Natural killer cell treated with Interleukin-12 subunit alpha and Interleukin-12 subunit beta and Interleukin-15 and Interleukin-18, amount 100 ng/mL, for 72 hours (primary cell): ENCODE data around the gene MUSK. TPM values are rescaled to one million over a fixed set of nuclear protein-coding genes. Genes with fewer than 3 reads are reported as not detected.
A peak's percentile ranks its signal among the peaks of the same experiment; 100 is the strongest.

Experiments
- ATAC-seq, 2 donors: fragments of 150-1000 bp; cut with Tn5 transposase in 1 of 2; sonication (Bioruptor Pico), chemical (Tn5 transposase) in 1 of 2; 2 replicates each; pipeline ENCODE4 v1.10.0; 2021
- DNase-seq: peaks from one replicate; pipeline ENCODE4 v3.0.0; 2022; ENCODE audit warnings: low spot score
- H3K27ac Mint-ChIP-seq, 2 donors: 1 replicate in 1 of 2; 2 replicates in 1 of 2; pipeline ENCODE4 v1.8.0; 2022; ENCODE audit warnings: mixed read lengths in 2 of 2, mild to moderate bottlenecking in 1 of 2, moderate library complexity in 1 of 2
- H3K27me3 Mint-ChIP-seq, 2 donors: 1 replicate in 1 of 2; 2 replicates in 1 of 2; pipeline ENCODE4 v1.8.0; 2022; ENCODE audit warnings: mixed read lengths in 2 of 2
- H3K36me3 Mint-ChIP-seq: one replicate; pipeline ENCODE4 v1.8.0; 2022; ENCODE audit warnings: mixed read lengths
- H3K4me1 Mint-ChIP-seq, 2 donors: 1 replicate in 1 of 2; 2 replicates in 1 of 2; pipeline ENCODE4 v1.8.0; 2022; ENCODE audit warnings: low read depth in 2 of 2, mixed read lengths in 2 of 2, mild to moderate bottlenecking in 1 of 2
- H3K4me3 Mint-ChIP-seq: one replicate; pipeline ENCODE4 v1.8.0; 2022; ENCODE audit warnings: mixed read lengths
- H3K9me3 Mint-ChIP-seq: 2 replicates; pipeline ENCODE4 v1.8.0; 2022; ENCODE audit warnings: mixed read lengths
- total RNA-seq, 2 donors: library from RNA; stranded (reverse); gene quantifications; one replicate each; pipeline ENCODE4 v1.2.3, GENCODE V29; 2022

Gene MUSK
- not detected for total RNA-seq

DNA sequence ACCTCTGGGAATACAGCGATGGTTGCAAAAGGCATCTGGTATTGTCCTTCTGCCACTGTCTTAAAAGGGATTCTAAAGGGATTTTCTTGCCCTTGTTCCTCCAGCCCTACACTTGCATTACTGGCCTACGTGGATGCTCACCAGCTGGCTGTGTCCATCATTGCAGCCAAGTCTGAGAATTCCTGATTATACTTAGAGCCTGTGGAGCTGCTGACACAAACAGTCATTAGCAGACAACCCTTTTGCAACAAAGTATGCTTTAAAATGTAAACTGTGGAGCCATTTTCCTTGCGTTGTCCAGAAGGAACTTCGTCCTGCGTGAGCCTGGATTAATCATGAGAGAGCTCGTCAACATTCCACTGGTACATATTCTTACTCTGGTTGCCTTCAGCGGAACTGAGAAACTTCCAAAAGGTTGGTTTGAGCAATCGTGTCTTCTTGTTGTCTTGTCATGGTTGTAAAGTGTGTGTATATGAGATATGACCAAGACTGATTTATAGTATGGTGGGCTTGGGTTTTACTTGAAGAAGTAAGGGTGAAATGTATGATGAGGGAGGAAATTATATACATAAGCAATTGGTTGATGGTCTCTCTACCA, at the start of gene MUSK:
Gene MUSK, plus strand, starts transcription at position 222 of the 598 bp plus-strand sequence. Its CDS starts 114 bp downstream, at position 336.
- no peak within 1 kb of the TSS for H3K27ac Mint-ChIP-seq
- ATAC-seq (no peak), DNase-seq (no peak)
- H3K9me3 Mint-ChIP-seq = peaks cover 4% of the 10 kb centered on the region
- no peaks in the 10 kb centered on the region for H3K27me3 Mint-ChIP-seq
- H3K36me3 Mint-ChIP-seq = no peaks in the 10 kb centered on the region
- no peaks in the 10 kb centered on the region for H3K4me1 Mint-ChIP-seq
- no peak within 1 kb of the TSS for H3K4me3 Mint-ChIP-seq

DNA sequence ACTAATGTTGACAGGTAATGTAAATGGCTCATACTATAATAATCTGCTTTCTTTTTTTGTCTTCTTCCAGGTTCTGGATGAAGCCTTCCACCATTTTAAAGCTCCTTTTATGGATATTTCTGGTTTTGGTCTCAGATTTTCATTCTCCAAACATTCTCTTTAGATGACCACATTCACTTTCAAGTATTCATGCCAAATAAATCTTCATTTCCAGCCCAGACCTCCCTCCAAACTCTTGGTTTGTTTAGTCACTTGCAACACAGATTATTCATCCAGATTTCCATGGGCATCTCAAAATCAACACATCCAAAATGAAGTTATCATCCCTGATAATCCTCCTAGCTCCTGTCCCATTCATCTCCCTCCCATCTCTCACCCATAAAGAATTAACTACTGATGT, 48.8 kb upstream of the MUSK start:
- no peaks in the 10 kb centered on the region for H3K9me3 Mint-ChIP-seq
- no peak overlapping the region for H3K27ac Mint-ChIP-seq
- no peaks in the 10 kb centered on the region for H3K36me3 Mint-ChIP-seq
- DNase-seq (no peak), ATAC-seq (no peak)
- H3K4me1 Mint-ChIP-seq = no peaks in the 10 kb centered on the region
- no peaks in the 10 kb centered on the region for H3K27me3 Mint-ChIP-seq
- no peak overlapping the region for H3K4me3 Mint-ChIP-seq

DNA sequence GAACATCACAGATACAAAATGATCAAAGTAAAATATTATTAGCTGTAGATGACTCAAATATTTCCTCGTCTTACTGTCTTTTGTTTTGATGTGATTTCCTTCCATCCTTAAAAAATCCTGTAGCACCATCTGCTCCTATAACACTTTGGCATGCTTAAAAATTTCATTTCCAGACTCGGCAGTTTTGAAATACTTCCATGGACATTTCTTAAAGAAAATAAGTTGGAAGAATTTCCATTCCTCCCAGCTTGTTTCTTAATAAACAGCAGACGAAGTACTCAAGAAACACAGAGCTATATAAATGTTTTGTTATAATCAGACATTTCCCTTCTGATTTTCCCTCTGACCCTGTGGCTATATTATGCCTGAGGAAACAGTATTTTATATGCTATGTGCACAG, 47.9 kb upstream of the MUSK start:
- Mint-ChIP-seq H3K27me3 (no peaks in the 10 kb centered on the region), H3K9me3 (no peaks in the 10 kb centered on the region), H3K36me3 (no peaks in the 10 kb centered on the region), H3K4me1 (no peaks in the 10 kb centered on the region), H3K27ac (no peak overlapping the region), H3K4me3 (no peak overlapping the region)
- ATAC-seq (no peak), DNase-seq (no peak)

DNA sequence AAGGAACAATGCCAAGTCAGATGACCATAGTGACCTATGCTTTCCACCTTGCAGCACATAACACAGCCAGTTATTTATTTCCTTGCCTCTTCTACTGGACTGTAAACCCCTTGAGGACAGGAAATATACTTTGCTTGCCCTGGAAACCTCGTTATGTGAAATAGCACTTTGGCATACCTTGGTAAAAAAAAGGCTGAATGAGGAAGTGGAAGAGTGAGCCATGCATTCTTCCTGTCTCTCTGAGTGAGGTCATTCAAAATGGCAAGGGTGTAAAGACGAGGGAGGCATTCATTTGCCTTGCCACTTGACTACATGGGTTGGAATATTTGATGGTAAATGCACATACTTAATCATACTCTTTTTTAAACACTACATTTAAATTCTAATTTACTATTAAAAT, 46.2 kb upstream of the MUSK start:
- H3K27me3 Mint-ChIP-seq = no peaks in the 10 kb centered on the region
- H3K4me1 Mint-ChIP-seq = no peaks in the 10 kb centered on the region
- H3K9me3 Mint-ChIP-seq = no peaks in the 10 kb centered on the region
- no peak overlapping the region for H3K4me3 Mint-ChIP-seq
- ATAC-seq (no peak), DNase-seq (no peak)
- no peak overlapping the region for H3K27ac Mint-ChIP-seq
- no peaks in the 10 kb centered on the region for H3K36me3 Mint-ChIP-seq

DNA sequence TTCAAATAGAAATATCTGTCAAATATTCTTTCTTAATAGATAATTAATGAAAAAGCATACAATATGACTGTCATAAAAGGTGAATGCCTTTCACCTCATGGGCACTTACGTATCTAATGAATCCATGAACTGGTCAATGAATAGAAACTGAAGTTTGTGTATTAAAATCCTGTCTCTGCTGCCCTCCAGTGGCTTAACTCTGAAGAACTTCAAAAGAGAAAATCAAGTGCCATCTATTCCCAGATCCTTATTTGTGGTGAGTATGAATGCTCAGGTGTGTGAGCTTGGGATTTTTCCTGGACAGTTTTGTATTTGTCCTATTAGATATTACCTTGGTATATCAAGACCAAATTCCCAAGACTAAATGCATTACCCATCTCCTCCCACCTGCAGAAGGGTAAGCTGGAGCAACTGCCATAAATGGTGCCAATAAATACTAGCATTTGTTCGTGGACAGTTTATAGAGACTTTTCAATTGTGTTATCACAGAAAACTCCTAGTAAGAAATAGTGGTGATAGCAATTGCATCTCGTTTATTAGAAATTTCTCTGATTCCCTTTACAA, 45.0 kb upstream of the MUSK start:
- Mint-ChIP-seq H3K4me3 (no peak overlapping the region), H3K4me1 (no peaks in the 10 kb centered on the region), H3K27me3 (no peaks in the 10 kb centered on the region), H3K9me3 (no peaks in the 10 kb centered on the region), H3K36me3 (no peaks in the 10 kb centered on the region), H3K27ac (no peak overlapping the region)
- no peak for ATAC-seq
- no peak for DNase-seq

DNA sequence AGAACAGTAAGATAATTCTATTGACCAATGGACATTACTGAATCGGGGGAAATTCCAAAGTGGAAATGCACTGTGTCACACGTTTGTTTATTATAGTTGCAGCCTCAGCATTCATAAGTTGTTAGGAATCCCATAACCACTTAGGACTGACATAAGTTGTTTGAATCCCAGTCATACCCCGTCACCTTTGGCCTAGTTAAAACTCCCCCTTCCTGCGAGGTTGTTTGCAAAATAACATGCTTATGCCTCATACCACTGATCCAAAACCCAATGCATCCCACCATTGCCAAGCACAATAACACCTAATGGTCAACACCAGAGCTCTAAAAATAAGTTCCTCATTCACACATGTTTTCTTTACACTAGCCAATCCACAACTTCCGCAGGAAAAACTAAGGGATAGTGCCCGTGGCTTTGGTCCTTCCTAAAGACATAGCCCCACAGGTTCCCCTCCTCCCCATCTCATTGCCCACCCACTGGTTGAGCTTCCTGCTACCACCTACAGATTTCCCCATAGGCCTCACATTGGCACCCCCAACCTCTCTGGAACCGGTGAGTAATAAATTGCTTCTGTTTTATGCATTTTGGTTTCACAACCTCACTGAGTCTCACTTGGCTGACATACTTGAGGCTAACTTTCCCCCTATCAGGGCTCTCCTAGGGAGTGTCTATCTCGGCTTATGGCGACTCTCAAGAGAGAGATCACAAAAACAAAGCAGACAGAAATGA, 42.3 kb upstream of the MUSK start:
- no peaks in the 10 kb centered on the region for H3K36me3 Mint-ChIP-seq
- H3K4me3 Mint-ChIP-seq = peak overlapping the region; percentile 18
- no peak for DNase-seq
- H3K9me3 Mint-ChIP-seq = no peaks in the 10 kb centered on the region
- H3K27ac Mint-ChIP-seq = no peak overlapping the region
- no peaks in the 10 kb centered on the region for H3K27me3 Mint-ChIP-seq
- ATAC-seq = peak; percentile 24 to 90
- H3K4me1 Mint-ChIP-seq = no peaks in the 10 kb centered on the region

DNA sequence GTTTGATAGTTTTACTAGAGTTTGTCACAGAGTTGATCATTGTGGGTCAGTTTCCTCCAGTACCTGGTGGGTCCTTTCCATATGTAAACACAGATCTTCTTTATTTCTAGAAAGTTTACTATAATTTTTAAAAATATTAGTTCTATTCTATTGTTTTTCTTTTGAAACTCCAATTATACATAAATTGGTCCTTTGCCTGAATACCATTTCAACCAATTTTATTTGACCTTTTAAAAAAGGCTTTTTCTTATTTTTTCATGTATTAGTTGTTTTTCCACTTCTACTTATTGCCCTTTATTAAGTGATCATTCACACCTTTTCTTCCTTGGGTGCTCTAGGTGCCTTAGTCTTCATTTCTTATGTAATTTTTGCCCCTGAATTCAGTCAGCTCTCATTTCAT, 33.0 kb upstream of the MUSK start:
- ATAC-seq = no peak
- peaks cover 6% of the 10 kb centered on the region for H3K9me3 Mint-ChIP-seq
- H3K27ac Mint-ChIP-seq = no peak overlapping the region
- no peaks in the 10 kb centered on the region for H3K4me1 Mint-ChIP-seq
- H3K27me3 Mint-ChIP-seq = no peaks in the 10 kb centered on the region
- H3K4me3 Mint-ChIP-seq = no peak overlapping the region
- peaks cover 6% of the 10 kb centered on the region for H3K36me3 Mint-ChIP-seq
- DNase-seq = no peak

DNA sequence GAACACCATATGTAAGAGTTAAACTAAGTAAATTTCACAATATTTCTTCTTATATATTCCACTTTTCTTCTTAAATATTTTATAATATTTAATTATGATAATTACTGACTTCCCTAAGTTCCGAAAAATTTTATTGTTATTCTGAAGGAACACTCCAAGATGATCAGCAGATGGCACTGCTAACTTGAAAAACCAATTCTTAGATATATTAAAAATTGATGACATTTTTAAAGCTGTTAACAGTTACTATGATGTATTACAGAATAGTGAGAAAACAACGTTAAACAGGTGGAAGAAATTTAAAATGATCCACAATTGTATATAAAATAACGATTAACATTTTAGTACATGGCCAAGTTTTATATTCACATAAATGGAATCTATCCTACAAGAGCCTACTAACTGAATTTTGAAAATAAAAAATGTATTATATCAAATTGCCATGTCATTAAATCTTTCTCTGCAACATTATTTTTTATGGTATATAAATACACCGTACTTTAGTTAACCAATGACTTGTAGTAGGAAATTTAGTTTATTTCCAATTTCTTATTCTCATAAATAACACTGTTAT, 30.1 kb upstream of the MUSK start:
- Mint-ChIP-seq H3K9me3 (peaks cover 6% of the 10 kb centered on the region), H3K27ac (no peak overlapping the region), H3K4me1 (no peaks in the 10 kb centered on the region), H3K4me3 (no peak overlapping the region), H3K36me3 (peaks cover 6% of the 10 kb centered on the region), H3K27me3 (no peaks in the 10 kb centered on the region)
- no peak for ATAC-seq
- DNase-seq = no peak

DNA sequence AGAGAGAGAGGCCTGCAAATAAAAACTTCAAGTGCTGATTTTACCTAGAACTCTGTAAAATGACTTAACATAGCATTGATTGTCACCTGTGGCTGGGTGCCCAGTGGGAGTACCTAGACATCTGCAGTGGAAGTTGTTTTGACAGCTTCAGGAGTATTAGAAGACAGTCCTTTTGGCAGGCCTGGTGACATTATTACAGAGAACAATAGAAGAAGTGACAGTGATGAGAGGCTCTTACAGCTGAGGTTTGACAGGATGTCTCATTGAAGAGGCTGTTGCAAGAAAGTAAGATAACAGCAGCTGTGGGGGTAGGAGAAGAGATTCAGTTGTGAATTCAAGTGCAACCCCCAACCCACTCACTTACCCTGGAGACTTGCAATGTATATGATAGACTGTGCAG, 27.9 kb upstream of the MUSK start:
- no peak overlapping the region for H3K27ac Mint-ChIP-seq
- ATAC-seq (no peak), DNase-seq (no peak)
- no peak overlapping the region for H3K4me3 Mint-ChIP-seq
- no peaks in the 10 kb centered on the region for H3K4me1 Mint-ChIP-seq
- H3K27me3 Mint-ChIP-seq = no peaks in the 10 kb centered on the region
- H3K9me3 Mint-ChIP-seq = peaks cover 5% of the 10 kb centered on the region
- H3K36me3 Mint-ChIP-seq = peaks cover 4% of the 10 kb centered on the region

DNA sequence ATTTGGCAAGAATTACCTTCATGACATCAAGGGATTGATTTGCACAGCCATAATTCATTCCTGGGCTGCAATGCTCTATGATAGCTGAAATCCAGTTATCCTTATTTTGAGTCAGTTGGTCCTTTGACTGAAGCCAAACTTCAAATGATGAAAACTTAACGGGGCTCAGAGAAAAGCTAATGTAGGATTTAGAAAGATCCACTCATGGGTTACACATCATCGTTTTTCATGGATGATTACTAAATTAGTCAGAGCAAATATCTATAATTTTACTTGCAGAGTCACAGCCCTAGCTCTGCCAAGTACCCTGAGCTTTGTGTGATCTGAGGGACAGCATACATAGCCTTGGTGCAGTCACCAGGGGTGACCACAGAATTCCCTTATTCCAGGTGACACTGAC, 27.3 kb upstream of the MUSK start:
- ATAC-seq (no peak), DNase-seq (no peak)
- H3K4me3 Mint-ChIP-seq = no peak overlapping the region
- no peaks in the 10 kb centered on the region for H3K4me1 Mint-ChIP-seq
- H3K27ac Mint-ChIP-seq = no peak overlapping the region
- peaks cover 3% of the 10 kb centered on the region for H3K9me3 Mint-ChIP-seq
- no peaks in the 10 kb centered on the region for H3K27me3 Mint-ChIP-seq
- H3K36me3 Mint-ChIP-seq = no peaks in the 10 kb centered on the region

DNA sequence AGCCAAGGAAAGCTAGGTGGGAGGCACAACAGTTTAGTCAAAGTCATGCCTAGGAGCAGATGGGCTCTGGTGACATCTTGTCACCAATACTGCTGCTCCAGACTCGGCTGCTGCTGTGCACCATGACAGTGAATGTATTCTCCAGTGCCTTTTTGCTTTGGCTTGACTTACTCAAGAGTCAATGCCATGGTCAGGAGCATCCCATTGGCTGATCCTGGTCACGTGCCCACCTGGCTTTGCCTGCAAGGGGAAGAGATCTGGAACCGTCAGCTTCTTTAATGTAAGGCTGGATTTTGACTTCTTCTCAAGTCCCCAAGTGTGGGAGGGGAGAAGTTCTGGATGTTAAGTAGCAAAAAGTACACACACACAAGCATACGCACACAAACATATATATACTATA, 19.9 kb upstream of the MUSK start:
- DNase-seq (no peak), ATAC-seq (no peak)
- no peaks in the 10 kb centered on the region for H3K36me3 Mint-ChIP-seq
- no peak overlapping the region for H3K4me3 Mint-ChIP-seq
- H3K9me3 Mint-ChIP-seq = no peaks in the 10 kb centered on the region
- H3K4me1 Mint-ChIP-seq = no peaks in the 10 kb centered on the region
- no peak overlapping the region for H3K27ac Mint-ChIP-seq
- H3K27me3 Mint-ChIP-seq = no peaks in the 10 kb centered on the region

DNA sequence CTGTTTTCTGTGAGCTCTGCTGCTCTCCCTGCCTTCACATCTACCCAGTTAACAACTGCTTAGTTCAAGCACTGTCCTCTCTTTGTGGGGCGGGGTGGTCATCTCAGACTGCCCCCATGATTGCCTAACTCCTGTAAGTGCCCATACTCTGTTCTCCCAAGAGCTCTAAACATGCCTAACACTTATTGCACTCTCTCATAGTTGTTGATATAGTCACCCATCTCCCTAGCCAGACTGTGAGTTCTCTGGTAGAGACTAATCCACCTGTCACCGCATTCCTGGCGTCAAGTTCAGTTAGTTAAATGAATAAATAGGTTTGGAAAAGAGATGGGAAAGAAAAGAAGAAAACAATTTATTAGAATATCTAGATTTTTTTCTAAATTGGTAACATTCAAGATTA, 18.3 kb upstream of the MUSK start:
- Mint-ChIP-seq H3K4me3 (no peak overlapping the region), H3K27ac (no peak overlapping the region), H3K36me3 (no peaks in the 10 kb centered on the region), H3K27me3 (no peaks in the 10 kb centered on the region), H3K9me3 (no peaks in the 10 kb centered on the region), H3K4me1 (no peaks in the 10 kb centered on the region)
- ATAC-seq = no peak
- DNase-seq = no peak

DNA sequence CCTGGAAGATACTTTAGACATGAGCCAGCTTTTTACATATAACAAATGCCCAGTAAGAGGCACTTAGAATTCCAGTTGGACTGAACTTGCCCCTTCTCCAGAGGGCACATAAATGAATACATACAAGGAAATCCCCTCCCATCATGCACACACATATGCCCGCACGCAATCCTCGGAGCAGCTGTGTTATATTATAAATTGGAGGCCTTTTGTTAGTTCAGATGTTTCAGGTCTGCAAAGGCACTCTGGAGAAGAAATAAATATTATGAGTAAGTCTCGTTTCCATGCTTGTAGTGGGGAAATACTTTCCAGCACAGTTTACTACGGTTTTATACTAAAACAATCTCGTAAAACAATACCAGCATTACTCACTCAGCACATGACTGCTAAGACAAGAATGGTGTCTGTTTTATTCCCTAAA, 17.6 kb upstream of the MUSK start:
- H3K9me3 Mint-ChIP-seq = no peaks in the 10 kb centered on the region
- DNase-seq = no peak
- H3K27me3 Mint-ChIP-seq = no peaks in the 10 kb centered on the region
- H3K27ac Mint-ChIP-seq = no peak overlapping the region
- no peaks in the 10 kb centered on the region for H3K4me1 Mint-ChIP-seq
- ATAC-seq = no peak
- no peaks in the 10 kb centered on the region for H3K36me3 Mint-ChIP-seq
- H3K4me3 Mint-ChIP-seq = no peak overlapping the region
